Mesenchymal stem cell (in vitro differentiated cells and primary cell): ENCODE results near the gene HSPG2.

Source experiments
- DNase-seq: peaks from one replicate; pipeline ENCODE4 v3.0.0-alpha.2; 2013
- H2AFZ ChIP-seq: one replicate; pipeline ENCODE4 v1.6.1; 2013; ENCODE audit warnings: low read depth, mild to moderate bottlenecking, control low read depth, inconsistent platforms, low read length, moderate library complexity
- H2AK5ac ChIP-seq: 2 replicates; pipeline ENCODE4 v1.6.1; 2013; ENCODE audit warnings: low read length, moderate library complexity, mild to moderate bottlenecking, inconsistent platforms; ENCODE audit not compliant: severe bottlenecking
- H2BK120ac ChIP-seq: one replicate; pipeline ENCODE4 v1.6.1; 2013; ENCODE audit warnings: low read depth, mild to moderate bottlenecking, inconsistent platforms, low read length, moderate library complexity
- H2BK12ac ChIP-seq, 2 experiments: one replicate each; pipeline ENCODE4 v1.6.1; 2013; ENCODE audit warnings: inconsistent platforms in 2 of 2, low read length in 2 of 2, mild to moderate bottlenecking in 2 of 2, moderate library complexity in 2 of 2, control low read depth in 1 of 2
- H2BK15ac ChIP-seq: one replicate; pipeline ENCODE4 v1.6.1; 2013; ENCODE audit warnings: mild to moderate bottlenecking, low read depth, inconsistent platforms; ENCODE audit not compliant: poor library complexity, severe bottlenecking
- H2BK5ac ChIP-seq: 2 replicates; pipeline ENCODE4 v1.6.1; 2013; ENCODE audit warnings: low read depth, mild to moderate bottlenecking, low read length, control low read depth, inconsistent platforms; ENCODE audit not compliant: poor library complexity, severe bottlenecking
- H3K14ac ChIP-seq, 2 experiments: one replicate each; pipeline ENCODE4 v1.6.1; 2013; ENCODE audit warnings: inconsistent platforms in 2 of 2, low read length in 2 of 2, control low read depth in 1 of 2, mild to moderate bottlenecking in 1 of 2, moderate library complexity in 1 of 2
- H3K18ac ChIP-seq, 2 experiments: one replicate each; pipeline ENCODE4 v1.6.1; 2013; ENCODE audit warnings: inconsistent platforms in 2 of 2, low read length in 2 of 2, control low read depth in 1 of 2, low read depth in 1 of 2, mild to moderate bottlenecking in 1 of 2
- H3K23ac ChIP-seq, 2 experiments: one replicate each; pipeline ENCODE4 v1.6.1; 2013; ENCODE audit warnings: inconsistent platforms in 2 of 2, low read length in 2 of 2, mild to moderate bottlenecking in 2 of 2, moderate library complexity in 2 of 2, control low read depth in 1 of 2
- H3K27ac ChIP-seq: 2 replicates; pipeline ENCODE4 v1.5.1; 2013; ENCODE audit warnings: mild to moderate bottlenecking, moderate library complexity, low read length, control low read depth, inconsistent platforms; ENCODE audit not compliant: poor library complexity, severe bottlenecking
- H3K27me3 ChIP-seq, 2 experiments: 2 replicates each; pipeline versions ENCODE4 v1.6.1 to v1.7.0; 2013; ENCODE audit warnings: low read length in 2 of 2, mild to moderate bottlenecking in 2 of 2, moderate library complexity in 2 of 2, control low read depth in 1 of 2, inconsistent platforms in 1 of 2; ENCODE audit not compliant: control insufficient read depth in 1 of 2, insufficient read depth in 1 of 2
- H3K36me3 ChIP-seq, 2 experiments: 2 replicates each; pipeline versions ENCODE4 v1.6.1 to v1.7.0; 2013; ENCODE audit warnings: low read length in 2 of 2, control low read depth in 1 of 2, inconsistent platforms in 1 of 2, low read depth in 1 of 2, mild to moderate bottlenecking in 1 of 2; ENCODE audit not compliant: insufficient read depth in 2 of 2, control insufficient read depth in 1 of 2
- H3K4ac ChIP-seq, 2 experiments: one replicate each; pipeline ENCODE4 v1.6.1; 2013; ENCODE audit warnings: inconsistent platforms in 2 of 2, low read length in 2 of 2, mild to moderate bottlenecking in 2 of 2, moderate library complexity in 2 of 2, control low read depth in 1 of 2, low read depth in 1 of 2
- H3K4me1 ChIP-seq: 2 replicates; pipeline ENCODE4 v1.6.1; 2013; ENCODE audit warnings: low read depth, low read length, control low read depth; ENCODE audit not compliant: control insufficient read depth, insufficient read depth
- H3K4me2 ChIP-seq: 2 replicates; pipeline ENCODE4 v1.6.1; 2013; ENCODE audit warnings: low read length, mild to moderate bottlenecking, inconsistent platforms; ENCODE audit not compliant: poor library complexity, severe bottlenecking
- H3K4me3 ChIP-seq, 2 experiments: 2 replicates each; pipeline versions ENCODE4 v1.5.1 to v1.7.0; 2013; ENCODE audit warnings: low read length in 2 of 2, mild to moderate bottlenecking in 2 of 2, control low read depth in 1 of 2, low read depth in 1 of 2; ENCODE audit not compliant: insufficient read depth in 1 of 2
- H3K79me1 ChIP-seq: replicated peaks from 2 replicates; pipeline ENCODE4 v1.6.1; 2013; ENCODE audit warnings: mild to moderate bottlenecking, control low read depth, low read length, inconsistent platforms; ENCODE audit not compliant: poor library complexity, severe bottlenecking
- H3K9ac ChIP-seq: 2 replicates; pipeline ENCODE4 v1.7.0; 2013; ENCODE audit warnings: mild to moderate bottlenecking, low read length, moderate library complexity
- H3K9me3 ChIP-seq: 2 replicates; pipeline ENCODE4 v1.7.0; 2013; ENCODE audit warnings: mild to moderate bottlenecking, low read length; ENCODE audit not compliant: control insufficient read depth
- H4K8ac ChIP-seq: one replicate; pipeline ENCODE4 v1.6.1; 2013; ENCODE audit warnings: inconsistent platforms, mild to moderate bottlenecking, low read length, moderate library complexity
- H4K91ac ChIP-seq: one replicate; pipeline ENCODE4 v1.6.1; 2013; ENCODE audit warnings: mild to moderate bottlenecking, low read length, inconsistent platforms
- WGBS: methylation state at CpG from one replicate; pipeline ENCODE4 v1.1.7; 2013; ENCODE audit warnings: mixed read lengths; 5-methylcytosine and 5-hydroxymethylcytosine counted together

The HSPG2 gene

GRCh38 chr1:21897844-21898243 is 39.3 kb downstream of the HSPG2 start:
- H3K9me3 ChIP-seq: no peaks in the 10 kb centered on the region
- no peak overlapping the region for H3K27ac ChIP-seq
- no peak overlapping the region for H2BK5ac ChIP-seq
- no peak overlapping the region for H2AK5ac ChIP-seq
- H4K91ac ChIP-seq: no peak overlapping the region
- peaks cover 39 to 69% of the 10 kb centered on the region in 2 experiments for H3K36me3 ChIP-seq
- H2BK12ac ChIP-seq: no peak overlapping the region
- no peak overlapping the region for H3K4me3 ChIP-seq
- no peak overlapping the region for H2AFZ ChIP-seq
- peaks cover 53% of the 10 kb centered on the region for H3K4me1 ChIP-seq
- H2BK15ac ChIP-seq: no peak overlapping the region
- DNase-seq: no peak
- no peak overlapping the region for H3K4me2 ChIP-seq
- WGBS: 92% methylated on average over 4 of the region's 4 CpGs
- H4K8ac ChIP-seq: no peak overlapping the region
- H3K4ac ChIP-seq: no peak overlapping the region
- H3K79me1 ChIP-seq: peaks cover 54% of the 10 kb centered on the region
- no peak overlapping the region for H2BK120ac ChIP-seq
- no peaks in the 10 kb centered on the region for H3K27me3 ChIP-seq
- no peak overlapping the region for H3K14ac ChIP-seq
- H3K9ac ChIP-seq: no peak overlapping the region
- no peak overlapping the region for H3K23ac ChIP-seq
- H3K18ac ChIP-seq: no peak overlapping the region

GRCh38 chr1:21896652-21897532 is 40.2 kb downstream of the HSPG2 start:
- no peak overlapping the region for H2BK5ac ChIP-seq
- no peak overlapping the region for H2BK120ac ChIP-seq
- no peak overlapping the region for H2BK12ac ChIP-seq
- H3K4ac ChIP-seq: no peak overlapping the region
- H3K23ac ChIP-seq: no peak overlapping the region
- no peaks in the 10 kb centered on the region for H3K9me3 ChIP-seq
- peak overlapping the region in 1 of 2 experiments; percentile 73 for H3K14ac ChIP-seq
- H3K4me3 ChIP-seq: no peak overlapping the region
- no peak overlapping the region for H3K27ac ChIP-seq
- H3K9ac ChIP-seq: peak overlapping the region; percentile 66
- no peak overlapping the region for H2AK5ac ChIP-seq
- H3K18ac ChIP-seq: peak overlapping the region in 1 of 2 experiments; percentile 11
- no peak overlapping the region for H2BK15ac ChIP-seq
- no peak overlapping the region for H4K8ac ChIP-seq
- H4K91ac ChIP-seq: no peak overlapping the region
- no peak for DNase-seq
- H3K79me1 ChIP-seq: peaks cover 51% of the 10 kb centered on the region
- 79% methylated on average over 20 of the region's 20 CpGs for WGBS
- no peak overlapping the region for H2AFZ ChIP-seq
- H3K27me3 ChIP-seq: no peaks in the 10 kb centered on the region
- no peak overlapping the region for H3K4me2 ChIP-seq
- H3K4me1 ChIP-seq: peaks cover 46% of the 10 kb centered on the region
- peaks cover 42 to 69% of the 10 kb centered on the region in 2 experiments for H3K36me3 ChIP-seq

GRCh38 chr1:21896026-21896425 is 41.1 kb downstream of the HSPG2 start:
- peak overlapping the region; percentile 66 for H3K9ac ChIP-seq
- peaks cover 55% of the 10 kb centered on the region for H3K79me1 ChIP-seq
- no peak overlapping the region for H2BK12ac ChIP-seq
- 96% methylated on average over 6 of the region's 8 CpGs for WGBS
- H3K27me3 ChIP-seq: no peaks in the 10 kb centered on the region
- H3K14ac ChIP-seq: no peak overlapping the region
- no peak overlapping the region for H2AFZ ChIP-seq
- no peak overlapping the region for H4K8ac ChIP-seq
- no peak overlapping the region for H4K91ac ChIP-seq
- no peak overlapping the region for H3K18ac ChIP-seq
- no peak overlapping the region for H3K4me2 ChIP-seq
- H3K23ac ChIP-seq: no peak overlapping the region
- no peak overlapping the region for H2BK15ac ChIP-seq
- no peak overlapping the region for H2BK120ac ChIP-seq
- H3K4ac ChIP-seq: no peak overlapping the region
- H2BK5ac ChIP-seq: no peak overlapping the region
- peaks cover 50 to 72% of the 10 kb centered on the region in 2 experiments for H3K36me3 ChIP-seq
- H3K4me3 ChIP-seq: no peak overlapping the region
- H3K27ac ChIP-seq: no peak overlapping the region
- no peaks in the 10 kb centered on the region for H3K9me3 ChIP-seq
- peaks cover 38% of the 10 kb centered on the region for H3K4me1 ChIP-seq
- no peak for DNase-seq
- H2AK5ac ChIP-seq: peak overlapping the region; percentile 56

GRCh38 chr1:21894034-21894881 is 42.9 kb downstream of the HSPG2 start:
- Histone ChIP-seq H3K27me3 (no peaks in the 10 kb centered on the region), H2BK15ac (no peak overlapping the region), H3K79me1 (peaks cover 62% of the 10 kb centered on the region), H2BK120ac (no peak overlapping the region), H3K4me3 (no peak overlapping the region), H3K4ac (no peak overlapping the region), H3K18ac (no peak overlapping the region), H3K4me1 (peaks cover 25% of the 10 kb centered on the region), H4K91ac (no peak overlapping the region), H3K9me3 (no peaks in the 10 kb centered on the region), H2BK12ac (no peak overlapping the region), H3K36me3 (peaks cover 68 to 79% of the 10 kb centered on the region in 2 experiments), H2AK5ac (no peak overlapping the region), H3K14ac (peak overlapping the region in 1 of 2 experiments; percentile 18), H3K23ac (no peak overlapping the region), H2BK5ac (no peak overlapping the region), H3K4me2 (no peak overlapping the region), H4K8ac (no peak overlapping the region), H3K9ac (no peak overlapping the region), H3K27ac (no peak overlapping the region), H2AFZ (no peak overlapping the region)
- DNase-seq: no peak
- 90% methylated on average over 9 of the region's 11 CpGs for WGBS
